Measurements from ENCODE around the gene C1orf52. TPM values are rescaled to one million over a fixed set of nuclear protein-coding genes. Genes with fewer than 3 reads are reported as not detected.

C1orf52 gene
- polyA plus RNA-seq, 2 of the 4 experiments (the other 2 are of a cell fraction), result 12.2 to 22.4 TPM

GRCh38 chr1:85262985-85263384 lies 3.5 kb upstream of the C1orf52 start:
- Histone ChIP-seq H3K4me3 (no peak overlapping the region), H3K4me2 (no peak overlapping the region), H3K9me3 (peaks cover 5% of the 10 kb centered on the region; the same call in 2 of the 3 replicates), H3K27ac (no peak overlapping the region), H3K4me1 (peaks cover 4% of the 10 kb centered on the region; the same call in 1 of the 3 replicates)
- ChIA-PET CTCF (interaction anchor here (1.5 to 2.1 kb wide), 2 partner anchors 154 to 318 kb away, joined by 3 to 10 read pairs; no protein-coding TSS in a partner anchor), POLR2A (no interaction called here)
- no peak for DNase-seq (ENCODE audit: low read depth in 1 of 2, low spot score in 1 of 2)
- no peak for TF ChIP-seq CTCF (IDR thresholded peaks at IDR 0.05)
- no peak for TF ChIP-seq ZFP36 (IDR thresholded peaks at IDR 0.05; ENCODE audit: borderline replicate concordance, partially characterized antibody)
- FAIRE-seq, result no peak
- no peak for ATAC-seq

- CTCF ChIA-PET, result interaction anchor here (0.6 to 4.4 kb wide), 24 partner anchors 9 to 590 kb away, joined by 3 to 47 read pairs (median 5); partner anchors contain the start of gene BCL10
- TF ChIP-seq MAX (IDR thresholded peaks at IDR 0.05), result no peak
- no peak for TF ChIP-seq HOXA7 (CRISPR knock-in tag; IDR thresholded peaks at IDR 0.05)
- no peak for TF ChIP-seq HOXB5 (CRISPR knock-in tag; IDR thresholded peaks at IDR 0.05)
- TF ChIP-seq HDAC2 (IDR thresholded peaks at IDR 0.05), result no peak
- no peak for TF ChIP-seq KDM1A (IDR thresholded peaks at IDR 0.05; ENCODE audit: low read depth)
- no peak for TF ChIP-seq CBX8 (IDR thresholded peaks at IDR 0.05)
- TF ChIP-seq ZNF302 (CRISPR knock-in tag; IDR thresholded peaks at IDR 0.05), result no peak
- no peak for TF ChIP-seq GATA3 (IDR thresholded peaks at IDR 0.05; ENCODE audit: borderline replicate concordance)
- TF ChIP-seq HOXB13 (CRISPR knock-in tag; IDR thresholded peaks at IDR 0.05; ENCODE audit: low read depth), result no peak
- TF ChIP-seq BCL3 (IDR thresholded peaks at IDR 0.05), result no peak
- TF ChIP-seq PHF8 (IDR thresholded peaks at IDR 0.05; ENCODE audit: borderline replicate concordance, low read depth), result no peak
- TF ChIP-seq RFX5 (IDR thresholded peaks at IDR 0.05), result no peak
- no peak for TF ChIP-seq TP53 (CRISPR knock-in tag; IDR thresholded peaks at IDR 0.05)
- TF ChIP-seq MYC (IDR thresholded peaks at IDR 0.05; ENCODE audit: borderline replicate concordance, low read length), result no peak
- no peak for TF ChIP-seq MAZ (IDR thresholded peaks at IDR 0.05; ENCODE audit: borderline replicate concordance, low read depth, low read length)
- TF ChIP-seq KDM5A (IDR thresholded peaks at IDR 0.05), result no peak
- no peak for TF ChIP-seq SREBF2 (IDR thresholded peaks at IDR 0.05)
- TF ChIP-seq CHD2 (IDR thresholded peaks at IDR 0.05; ENCODE audit: low read length, partially characterized antibody), result no peak
- TF ChIP-seq ELK1 (IDR thresholded peaks at IDR 0.05; ENCODE audit: low read depth, low read length), result no peak
- TF ChIP-seq HES2 (IDR thresholded peaks at IDR 0.05), result no peak
- peak overlapping the region; percentile 89 to 90; a peak in 5 of 6 replicates for H3K27ac ChIP-seq
- no peak for FAIRE-seq
- 54% methylated on average over 7 of the region's 7 CpGs for WGBS (ENCODE audit: missing lambda C conversion rate)
- peak; percentile 4 to 42; a peak in 4 of 6 replicates for ATAC-seq
- peaks cover 4% of the 10 kb centered on the region; the same call in 1 of the 3 replicates for H3K4me1 ChIP-seq
- POLR2A ChIA-PET, result interaction anchor here (0.6 to 3.3 kb wide), 9 partner anchors 12 to 315 kb away, joined by 3 to 28 read pairs (median 4); partner anchors contain the start of genes BCL10 and SYDE2
- H3K4me3 ChIP-seq, result peak overlapping the region; percentile 98
- peak overlapping the region; percentile 76 for H3K4me2 ChIP-seq
- peaks cover 5% of the 10 kb centered on the region; the same call in 2 of the 3 replicates for H3K9me3 ChIP-seq
- DNase-seq (ENCODE audit: low read depth in 1 of 2, low spot score in 1 of 2), result no peak
Measured at GRCh38 chr1:85259912-85260274, 431 bp upstream of the C1orf52 start.

Measured in A549 (cell line).